ENCODE results near the gene KRTAP1-5. TPM values are rescaled to one million over a fixed set of nuclear protein-coding genes. Genes with fewer than 3 reads are reported as not detected.

KRTAP1-5 gene
- total RNA-seq, 2 donors from 2014 or later: not detected

DNA sequence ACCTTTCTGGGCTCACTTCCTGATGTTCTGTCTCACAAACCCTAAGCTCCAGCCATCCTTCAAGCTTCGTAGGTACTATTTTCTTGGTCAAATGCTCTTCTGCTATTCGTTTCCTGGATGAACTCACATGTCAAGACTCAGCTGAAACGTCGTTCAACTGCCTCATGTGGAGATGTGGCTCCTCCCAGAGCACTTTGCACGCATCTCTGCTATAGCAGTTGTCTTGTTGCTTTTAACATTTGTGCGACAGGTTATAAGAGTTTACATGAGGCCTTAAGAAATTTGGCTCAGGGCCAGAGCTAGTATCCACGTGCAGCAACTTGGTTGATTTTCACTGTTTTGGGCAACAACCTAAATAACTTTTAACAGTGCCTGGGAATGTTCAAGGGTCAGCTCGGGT is 40.1 kb downstream of the KRTAP1-5 start:
- no peaks in the 10 kb centered on the region for H3K4me1 ChIP-seq
- no peaks in the 10 kb centered on the region for H3K36me3 ChIP-seq
- H3K9ac ChIP-seq (ENCODE audit: low read depth in 2 of 2, low read length in 2 of 2): no peak overlapping the region
- TF ChIP-seq, protein P1, sequence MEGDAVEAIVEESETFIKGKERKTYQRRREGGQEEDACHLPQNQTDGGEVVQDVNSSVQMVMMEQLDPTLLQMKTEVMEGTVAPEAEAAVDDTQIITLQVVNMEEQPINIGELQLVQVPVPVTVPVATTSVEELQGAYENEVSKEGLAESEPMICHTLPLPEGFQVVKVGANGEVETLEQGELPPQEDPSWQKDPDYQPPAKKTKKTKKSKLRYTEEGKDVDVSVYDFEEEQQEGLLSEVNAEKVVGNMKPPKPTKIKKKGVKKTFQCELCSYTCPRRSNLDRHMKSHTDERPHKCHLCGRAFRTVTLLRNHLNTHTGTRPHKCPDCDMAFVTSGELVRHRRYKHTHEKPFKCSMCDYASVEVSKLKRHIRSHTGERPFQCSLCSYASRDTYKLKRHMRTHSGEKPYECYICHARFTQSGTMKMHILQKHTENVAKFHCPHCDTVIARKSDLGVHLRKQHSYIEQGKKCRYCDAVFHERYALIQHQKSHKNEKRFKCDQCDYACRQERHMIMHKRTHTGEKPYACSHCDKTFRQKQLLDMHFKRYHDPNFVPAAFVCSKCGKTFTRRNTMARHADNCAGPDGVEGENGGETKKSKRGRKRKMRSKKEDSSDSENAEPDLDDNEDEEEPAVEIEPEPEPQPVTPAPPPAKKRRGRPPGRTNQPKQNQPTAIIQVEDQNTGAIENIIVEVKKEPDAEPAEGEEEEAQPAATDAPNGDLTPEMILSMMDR (IDR thresholded peaks at IDR 0.05): no peak
- no peak overlapping the region for H3K27ac ChIP-seq
- H3K4me3 ChIP-seq: no peak overlapping the region
- no peaks in the 10 kb centered on the region for H3K9me3 ChIP-seq
- DNase-seq: no peak
- H3K27me3 ChIP-seq: no peaks in the 10 kb centered on the region
- intact Hi-C loops (cut with DNase I): no loop called here

DNA sequence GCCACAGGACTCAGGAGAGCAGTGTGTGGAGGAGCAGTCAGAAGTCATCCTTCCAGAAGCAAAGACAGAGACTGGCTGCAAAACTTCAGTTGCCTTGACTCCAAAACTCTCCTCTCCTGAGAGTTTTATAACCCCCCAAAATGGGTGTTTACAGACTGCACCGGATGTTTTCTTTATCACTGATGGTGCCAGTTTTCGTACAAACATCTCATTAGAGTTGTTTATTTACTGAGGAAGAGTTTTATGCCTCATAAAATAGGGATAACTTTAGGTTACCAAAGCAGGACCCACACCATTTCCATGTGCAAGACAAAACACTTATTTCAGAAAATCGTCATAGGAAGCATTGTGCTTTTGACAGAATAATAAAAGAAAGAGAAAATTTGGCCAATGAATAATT is 42.8 kb downstream of the KRTAP1-5 start, which contains the start of gene KRT40:
KRT40 (minus strand) TSS at position 101 of the 400 bp plus-strand sequence; CDS start at position 48, 53 bp downstream.
- TF ChIP-seq, protein P1 (IDR thresholded peaks at IDR 0.05): no peak
- Histone ChIP-seq H3K9me3 (no peaks in the 10 kb centered on the region), H3K9ac (ENCODE audit: low read depth in 2 of 2, low read length in 2 of 2) (no peak within 1 kb of the TSS), H3K36me3 (no peaks in the 10 kb centered on the region), H3K4me3 (no peak within 1 kb of the TSS), H3K27ac (no peak within 1 kb of the TSS), H3K4me1 (no peaks in the 10 kb centered on the region), H3K27me3 (no peaks in the 10 kb centered on the region)
- intact Hi-C loops (cut with DNase I): no loop called here
- DNase-seq: no peak

DNA sequence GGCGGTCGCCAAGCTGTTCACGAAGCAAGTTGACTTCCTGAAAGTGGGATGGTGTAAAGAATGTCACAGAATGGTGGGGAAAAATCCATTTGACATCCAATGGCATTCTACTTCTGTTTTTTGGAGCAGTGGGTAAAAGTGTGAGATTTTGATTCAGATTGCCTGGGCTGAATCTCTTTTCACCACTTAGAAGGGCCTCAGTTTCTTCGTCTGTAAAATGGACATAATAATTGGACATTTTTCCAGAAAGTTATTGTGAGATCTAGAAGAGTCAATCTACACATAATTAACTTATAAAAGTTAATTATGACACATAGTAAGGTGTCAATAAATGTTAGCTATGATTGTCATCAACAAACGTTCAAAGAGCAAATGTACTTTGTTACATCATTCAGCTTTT is 45.9 kb downstream of the KRTAP1-5 start:
- Histone ChIP-seq H3K9me3 (no peaks in the 10 kb centered on the region), H3K27ac (no peak overlapping the region), H3K27me3 (no peaks in the 10 kb centered on the region), H3K4me3 (no peak overlapping the region), H3K36me3 (no peaks in the 10 kb centered on the region), H3K4me1 (no peaks in the 10 kb centered on the region), H3K9ac (ENCODE audit: low read depth in 2 of 2, low read length in 2 of 2) (no peak overlapping the region)
- no peak for DNase-seq
- intact Hi-C loops (cut with DNase I): no loop called here
- TF ChIP-seq, protein P1 (IDR thresholded peaks at IDR 0.05): no peak

DNA sequence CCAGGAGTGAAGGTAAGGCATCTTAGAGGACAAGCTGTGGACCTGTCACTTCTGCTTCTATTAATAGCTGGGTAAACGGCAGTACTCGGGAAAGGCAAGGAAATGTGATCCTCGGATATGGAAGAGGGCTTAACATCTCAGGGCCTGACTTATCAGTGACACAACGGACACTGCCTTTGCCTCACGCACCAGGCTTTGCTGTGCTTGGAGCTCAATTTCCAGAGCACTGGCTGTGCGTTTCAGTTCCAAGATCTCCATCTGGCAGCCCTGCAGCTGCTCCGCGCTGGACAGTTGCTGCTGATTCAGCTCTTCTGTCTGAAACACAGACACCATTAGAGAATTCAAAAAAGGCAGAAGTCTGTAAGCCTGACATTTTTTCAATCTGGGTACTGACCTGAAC is 46.4 kb downstream of the KRTAP1-5 start:
- no peak overlapping the region for H3K4me3 ChIP-seq
- TF ChIP-seq, protein P1 (IDR thresholded peaks at IDR 0.05): no peak
- H3K9ac ChIP-seq (ENCODE audit: low read depth in 2 of 2, low read length in 2 of 2): no peak overlapping the region
- no peaks in the 10 kb centered on the region for H3K36me3 ChIP-seq
- no peaks in the 10 kb centered on the region for H3K27me3 ChIP-seq
- intact Hi-C loops (cut with DNase I): no loop called here
- no peaks in the 10 kb centered on the region for H3K9me3 ChIP-seq
- DNase-seq: no peak
- no peak overlapping the region for H3K27ac ChIP-seq
- H3K4me1 ChIP-seq: no peaks in the 10 kb centered on the region

DNA sequence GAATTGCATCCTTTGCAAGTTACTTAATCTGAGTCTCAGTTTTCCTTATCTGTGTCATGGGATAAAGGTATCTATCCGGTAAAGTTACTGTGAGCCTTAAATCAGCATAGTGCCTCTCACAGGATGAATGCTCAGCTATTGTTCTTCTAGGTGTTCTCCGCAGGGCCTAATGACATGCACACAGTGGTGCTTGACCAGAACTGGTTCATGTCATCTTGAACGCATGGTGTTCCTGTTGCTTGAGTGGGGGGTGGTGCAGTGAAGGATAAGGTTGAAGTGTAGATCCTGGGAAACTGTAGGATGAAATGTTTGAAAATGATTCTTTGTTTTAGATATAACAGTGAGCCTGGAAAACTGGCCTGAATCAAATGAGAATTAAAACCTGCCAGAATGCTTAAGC is 46.9 kb downstream of the KRTAP1-5 start:
- no peak for DNase-seq
- Histone ChIP-seq H3K27me3 (no peaks in the 10 kb centered on the region), H3K36me3 (no peaks in the 10 kb centered on the region), H3K4me1 (no peaks in the 10 kb centered on the region), H3K27ac (no peak overlapping the region), H3K9me3 (no peaks in the 10 kb centered on the region), H3K4me3 (no peak overlapping the region), H3K9ac (ENCODE audit: low read depth in 2 of 2, low read length in 2 of 2) (no peak overlapping the region)
- TF ChIP-seq, protein P1 (IDR thresholded peaks at IDR 0.05): no peak
- intact Hi-C loops (cut with DNase I): no loop called here

Data from colonic mucosa (tissue), 4 donors.